Neutrophil (primary cell): ENCODE measurements around the gene RAD51B.

Source experiments
- H3K27ac ChIP-seq: fragments of 200-600 bp; sonication (generic); 2 replicates; pipeline ENCODE4 v1.5.1; 2016; ENCODE audit warnings: mild to moderate bottlenecking, moderate library complexity
- H3K27me3 ChIP-seq: fragments of 200-600 bp; sonication (generic); 2 replicates; pipeline ENCODE4 v1.6.0; 2016; ENCODE audit warnings: mild to moderate bottlenecking
- H3K36me3 ChIP-seq: fragments of 200-600 bp; sonication (generic); 2 replicates; pipeline ENCODE4 v1.5.1; 2017
- H3K4me1 ChIP-seq, 2 experiments: fragments of 200-600 bp in 1 of 2; sonication (generic) in 1 of 2; 1 replicate in 1 of 2; 2 replicates in 1 of 2; pipeline versions ENCODE4 v1.5.1 to v1.6.1; 2013 to 2016; ENCODE audit warnings: low read depth in 1 of 2, low read length in 1 of 2, mild to moderate bottlenecking in 1 of 2, moderate library complexity in 1 of 2; ENCODE audit not compliant: control insufficient read depth in 1 of 2, insufficient read depth in 1 of 2
- H3K4me3 ChIP-seq, 2 experiments: fragments of 200-600 bp in 1 of 2; sonication (generic) in 1 of 2; 1 replicate in 1 of 2; 2 replicates in 1 of 2; pipeline ENCODE4 v1.5.1; 2013 to 2016; ENCODE audit warnings: low read depth in 1 of 2, low read length in 1 of 2, mild to moderate bottlenecking in 1 of 2, moderate library complexity in 1 of 2
- H3K9me3 ChIP-seq: fragments of 200-600 bp; sonication (generic); 2 replicates; pipeline ENCODE4 v1.5.1; 2016
- CTCF ChIP-seq: fragments of 200-600 bp; sonication (generic); IDR thresholded peaks from 2 replicates; pipeline ENCODE4 v1.5.1; 2016; ENCODE audit warnings: antibody characterized with exemption

Gene RAD51B

DNA sequence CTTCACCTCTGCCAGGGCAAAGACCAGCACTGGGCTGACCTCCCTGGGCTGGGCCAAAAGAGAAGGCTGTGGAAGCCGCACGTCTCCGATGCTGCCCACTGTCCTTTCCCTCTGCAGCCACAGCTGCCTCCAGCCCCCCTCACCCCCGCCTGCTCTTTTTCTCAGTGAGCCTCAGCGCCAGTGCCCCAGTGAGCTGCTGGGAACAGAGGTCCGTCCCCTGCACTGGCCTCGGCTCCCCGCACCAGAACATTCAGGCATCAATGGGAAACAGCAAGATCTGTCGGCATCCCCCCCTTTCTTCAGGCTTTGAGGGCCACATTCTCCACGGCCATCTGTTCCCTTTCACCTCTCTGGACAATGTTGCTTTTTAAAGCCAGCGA lies 575.2 kb downstream of the RAD51B start:
- no peak for TF ChIP-seq CTCF
- H3K9me3 ChIP-seq = no peaks in the 10 kb centered on the region
- no peak overlapping the region for H3K27ac ChIP-seq
- peaks cover 42 to 43% of the 10 kb centered on the region in 2 experiments for H3K4me1 ChIP-seq
- H3K4me3 ChIP-seq = no peak overlapping the region
- H3K36me3 ChIP-seq = no peaks in the 10 kb centered on the region
- H3K27me3 ChIP-seq = no peaks in the 10 kb centered on the region

DNA sequence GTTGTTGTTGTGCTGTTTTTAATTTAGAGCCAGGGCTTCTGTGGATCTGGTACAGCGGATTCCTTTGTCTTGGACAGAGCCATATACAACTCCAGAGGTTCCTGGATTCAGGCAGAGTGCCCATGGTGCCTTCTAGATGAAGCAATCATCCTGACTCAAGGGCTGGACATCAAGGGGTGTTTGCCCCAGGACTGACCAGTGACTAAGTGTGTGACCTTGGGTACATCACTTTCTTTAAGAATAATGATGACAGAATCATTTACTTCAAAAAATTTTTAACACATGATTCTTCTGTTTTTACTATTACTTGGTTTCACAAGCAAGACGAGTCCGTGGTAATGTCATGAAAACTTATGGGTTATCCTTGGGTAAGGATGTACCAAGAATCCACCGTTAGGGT lies 576.0 kb downstream of the RAD51B start:
- Histone ChIP-seq H3K4me1 (peaks cover 50 to 51% of the 10 kb centered on the region in 2 experiments), H3K36me3 (no peaks in the 10 kb centered on the region), H3K9me3 (no peaks in the 10 kb centered on the region), H3K27me3 (no peaks in the 10 kb centered on the region), H3K4me3 (no peak overlapping the region), H3K27ac (no peak overlapping the region)
- TF ChIP-seq CTCF = no peak

- no peaks in the 10 kb centered on the region for H3K27me3 ChIP-seq
- H3K4me1 ChIP-seq = peaks cover 58 to 59% of the 10 kb centered on the region in 2 experiments
- no peaks in the 10 kb centered on the region for H3K36me3 ChIP-seq
- TF ChIP-seq CTCF = no peak
- no peaks in the 10 kb centered on the region for H3K9me3 ChIP-seq
- H3K27ac ChIP-seq = peak overlapping the region; percentile 86
- no peak overlapping the region for H3K4me3 ChIP-seq
Measured at GRCh38 chr14:68396461-68396860, 576.9 kb downstream of the RAD51B start.

- H3K27ac ChIP-seq = peak overlapping the region; percentile 86
- H3K27me3 ChIP-seq = no peaks in the 10 kb centered on the region
- no peaks in the 10 kb centered on the region for H3K36me3 ChIP-seq
- no peaks in the 10 kb centered on the region for H3K9me3 ChIP-seq
- H3K4me1 ChIP-seq = peaks cover 61 to 63% of the 10 kb centered on the region in 2 experiments
- peak; percentile 7 for TF ChIP-seq CTCF
- peak overlapping the region; percentile 25 to 27 for H3K4me3 ChIP-seq
Measured at GRCh38 chr14:68397371-68397811, 577.8 kb downstream of the RAD51B start.

DNA sequence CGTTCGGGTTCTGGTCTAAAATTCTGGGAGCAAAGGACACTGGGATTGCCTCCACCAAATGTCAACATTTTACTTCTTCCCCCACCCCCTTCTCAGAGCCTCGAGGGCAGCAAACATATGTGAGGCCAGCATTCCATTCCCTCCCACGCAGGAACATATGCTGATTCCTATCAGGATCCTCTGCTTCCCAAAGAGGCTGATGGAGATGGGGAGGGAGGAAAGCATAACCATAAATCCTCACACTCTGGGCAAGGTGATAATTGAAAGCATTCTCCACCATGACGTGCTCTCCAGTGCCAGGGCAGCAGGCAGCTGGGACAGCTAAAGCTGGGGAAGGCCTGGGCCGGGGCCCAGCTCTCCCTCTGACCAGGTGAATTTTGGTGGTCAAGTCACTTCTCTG lies 578.2 kb downstream of the RAD51B start:
- Histone ChIP-seq H3K27ac (peak overlapping the region; percentile 86), H3K9me3 (no peaks in the 10 kb centered on the region), H3K4me1 (peaks cover 56 to 58% of the 10 kb centered on the region in 2 experiments), H3K4me3 (peak overlapping the region; percentile 25 to 27), H3K27me3 (no peaks in the 10 kb centered on the region), H3K36me3 (no peaks in the 10 kb centered on the region)
- no peak for TF ChIP-seq CTCF

DNA sequence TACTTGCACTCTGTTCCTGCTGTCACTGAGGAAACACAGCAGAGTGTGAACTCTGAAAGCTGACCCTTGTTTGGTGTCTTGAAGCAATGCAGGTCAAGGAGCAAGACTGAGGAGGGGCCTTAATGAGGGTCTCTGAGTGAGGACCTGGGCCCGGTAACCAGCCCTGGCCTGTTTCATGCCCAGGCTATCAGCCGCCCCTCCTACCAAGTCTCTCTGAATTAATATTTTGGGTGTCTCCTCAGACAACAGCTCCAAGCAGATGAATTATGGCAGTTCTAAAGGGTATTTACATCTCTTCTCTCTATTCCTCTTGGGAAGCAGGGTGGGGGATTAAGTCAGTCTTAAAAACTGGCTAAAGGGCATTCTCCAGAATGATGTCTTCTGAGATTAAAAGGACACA lies 578.8 kb downstream of the RAD51B start:
- H3K4me1 ChIP-seq = peaks cover 53% of the 10 kb centered on the region in 2 experiments
- TF ChIP-seq CTCF = no peak

More for the DNA sequence above, 578.8 kb downstream of the RAD51B start:
- H3K27me3 ChIP-seq = no peaks in the 10 kb centered on the region
- no peaks in the 10 kb centered on the region for H3K36me3 ChIP-seq
- H3K9me3 ChIP-seq = no peaks in the 10 kb centered on the region
- peak overlapping the region in 1 of 2 experiments; percentile 27 for H3K4me3 ChIP-seq
- peak overlapping the region; percentile 86 for H3K27ac ChIP-seq
